K562 (cell line): ENCODE data around the gene PDIA5.

Experiments
- TEAD4 ChIP-seq, 2 experiments: sonication (generic) in 1 of 2; formaldehyde crosslinking in 1 of 2; IDR thresholded peaks; 2 replicates each; pipeline versions ENCODE4 v1.6.1 to v1.8.0; 2012 to 2022; ENCODE audit warnings: borderline replicate concordance in 1 of 2, inconsistent platforms in 1 of 2, low read length in 1 of 2, mild to moderate bottlenecking in 1 of 2, missing genetic modification reagents in 1 of 2
- ZNF274 ChIP-seq: IDR thresholded peaks from 2 replicates; pipeline ENCODE4 v1.6.1; 2011; ENCODE audit warnings: low read depth, mild to moderate bottlenecking, low read length, moderate library complexity, borderline replicate concordance

DNA sequence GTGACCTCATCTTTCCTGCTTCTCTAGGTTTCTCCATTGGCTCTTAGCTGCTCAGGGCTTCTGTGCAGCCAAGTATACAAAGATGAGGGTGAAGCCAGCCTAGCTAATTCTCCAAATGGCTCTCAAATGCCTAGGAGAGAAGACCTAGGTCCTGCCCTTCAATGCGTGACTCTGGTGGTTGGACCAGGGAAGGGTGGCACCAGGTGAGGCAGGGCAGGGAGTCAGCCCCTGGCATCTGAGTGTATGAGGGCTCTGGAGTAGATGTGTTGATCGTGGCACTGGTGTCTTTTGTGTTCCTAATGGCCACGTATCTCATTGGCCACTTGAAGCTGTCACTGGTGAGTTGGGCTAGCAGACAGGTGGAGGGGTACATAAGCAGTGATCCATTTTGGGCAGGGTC, 59.8 kb downstream of the PDIA5 start:
- TF ChIP-seq ZNF274 = no peak
- TF ChIP-seq TEAD4 (IDR thresholded peaks at IDR 0.05; ENCODE audit: low read length) = no peak
- no peak for TF ChIP-seq TEAD4 (CRISPR knock-in tag; IDR thresholded peaks at IDR 0.05; ENCODE audit: borderline replicate concordance)
